Breast epithelium (tissue), 3 donors: ENCODE results near the gene TGM2.

ENCODE experiments used
- CTCF ChIP-seq, 3 donors: fragments of 450-650 bp; IDR thresholded peaks; one replicate each; pipeline ENCODE4 v1.5.1; 2016 to 2017; ENCODE audit warnings: antibody characterized with exemption in 3 of 3, mild to moderate bottlenecking in 3 of 3, moderate library complexity in 3 of 3
- POLR2A ChIP-seq: fragments of 450-650 bp; IDR thresholded peaks from one replicate; pipeline ENCODE4 v1.6.1; 2016; ENCODE audit warnings: antibody characterized with exemption, mild to moderate bottlenecking, moderate library complexity

GRCh38 chr20:38132156-38132909, 32.7 kb downstream of the TGM2 start:
- TF ChIP-seq CTCF (IDR thresholded peaks at IDR 0.05) (no peak), POLR2A (no peak)
